Astrocyte of the cerebellum (primary cell): ENCODE data around the gene PIK3C2B.

Experiments
- DNase-seq: peaks from one replicate; pipeline ENCODE4 v3.0.0-alpha.2; 2011; ENCODE audit warnings: low read depth
- H3K4me3 ChIP-seq: 2 replicates; pipeline ENCODE4 v1.5.1; 2011; ENCODE audit warnings: mild to moderate bottlenecking, low read depth, low read length, moderate library complexity
- CTCF ChIP-seq: IDR thresholded peaks from 2 replicates; pipeline ENCODE4 v1.5.1; 2012; ENCODE audit warnings: low read length, low read depth, moderate library complexity, mild to moderate bottlenecking; ENCODE audit errors: missing control alignments
- in situ Hi-C: cut with HindIII; loops from 2 replicates; pipeline ENCODE4 v1.10.0; 2017; ENCODE audit warnings: low sequenced_read_pairs

The PIK3C2B gene

GRCh38 chr1:204509186-204509635 lies 14.6 kb upstream of the PIK3C2B start:
- no peak for DNase-seq
- TF ChIP-seq CTCF = no peak
- in situ Hi-C loops = no loop called here
- no peak overlapping the region for H3K4me3 ChIP-seq

- in situ Hi-C loops = no loop called here
- peak overlapping the region; percentile 49 for H3K4me3 ChIP-seq
- no peak for DNase-seq
- TF ChIP-seq CTCF = no peak
Observed at GRCh38 chr1:204507317-204508105, 12.9 kb upstream of the PIK3C2B start.

- H3K4me3 ChIP-seq = peak overlapping the region; percentile 49
- no peak for TF ChIP-seq CTCF
- DNase-seq = peak; percentile 91
- in situ Hi-C loops = no loop called here
Observed at GRCh38 chr1:204506969-204507316, 12.3 kb upstream of the PIK3C2B start.

GRCh38 chr1:204506201-204506968 lies 11.8 kb upstream of the PIK3C2B start:
- H3K4me3 ChIP-seq = peak overlapping the region; percentile 49
- in situ Hi-C loops = no loop called here
- TF ChIP-seq CTCF = no peak
- peak; percentile 82 for DNase-seq

- in situ Hi-C loops = no loop called here
- no peak for TF ChIP-seq CTCF
Observed at GRCh38 chr1:204505674-204506200, 11.1 kb upstream of the PIK3C2B start.

GRCh38 chr1:204503913-204504519 lies 9.4 kb upstream of the PIK3C2B start:
- TF ChIP-seq CTCF = no peak
- in situ Hi-C loops = no loop called here
- no peak for DNase-seq
- no peak overlapping the region for H3K4me3 ChIP-seq

More at GRCh38 chr1:204505674-204506200, 11.1 kb upstream of the PIK3C2B start:
- peak overlapping the region; percentile 49 for H3K4me3 ChIP-seq
- DNase-seq = no peak
